Glutamatergic neuron (in vitro differentiated cells): ENCODE data around the gene MIA2. TPM values are rescaled to one million over a fixed set of nuclear protein-coding genes. Genes with fewer than 3 reads are reported as not detected.
"Not testable (repeated sequence)": the region's sequence is repeated elsewhere in the genome, so short reads cannot be mapped to it uniquely, and the experiment has no call there.

Experiments
- DNase-seq: peaks from one replicate; pipeline ENCODE4 v3.0.0; 2022
- H3K27ac Mint-ChIP-seq: one replicate; pipeline ENCODE4 v1.8.0; 2020; ENCODE audit warnings: mild to moderate bottlenecking, mixed read lengths, inconsistent platforms; ENCODE audit not compliant: unreplicated experiment
- H3K27me3 Mint-ChIP-seq: one replicate; pipeline ENCODE4 v1.8.0; 2020; ENCODE audit warnings: mild to moderate bottlenecking, moderate library complexity, mixed read lengths, inconsistent platforms; ENCODE audit not compliant: unreplicated experiment
- H3K36me3 Mint-ChIP-seq: one replicate; pipeline ENCODE4 v1.8.0; 2020; ENCODE audit warnings: mild to moderate bottlenecking, mixed read lengths, inconsistent platforms; ENCODE audit not compliant: unreplicated experiment
- H3K4me1 Mint-ChIP-seq: one replicate; pipeline ENCODE4 v1.8.0; 2020; ENCODE audit warnings: mild to moderate bottlenecking, low read depth, mixed read lengths, inconsistent platforms; ENCODE audit not compliant: unreplicated experiment
- H3K4me3 Mint-ChIP-seq: one replicate; pipeline ENCODE4 v1.8.0; 2020; ENCODE audit warnings: mild to moderate bottlenecking, mixed read lengths, inconsistent platforms; ENCODE audit not compliant: unreplicated experiment
- H3K9me3 Mint-ChIP-seq: one replicate; pipeline ENCODE4 v1.8.0; 2020; ENCODE audit warnings: mild to moderate bottlenecking, moderate library complexity, mixed read lengths, inconsistent platforms; ENCODE audit not compliant: unreplicated experiment
- total RNA-seq: library from RNA; stranded (reverse); fragmentation: NEBNext Ultra II Directional; extraction: Animal tissue kit (Norgen Biotek cat#: 25700); gene quantifications from one replicate; pipeline ENCODE4 v1.2.1, GENCODE V29; 2021; ENCODE audit not compliant: unreplicated experiment
- TF ChIP-seq, protein P1 (sequence below): fragments of 200-600 bp; sonication (generic); IDR thresholded peaks from one replicate; pipeline ENCODE4 v1.5.0; 2021; ENCODE audit not compliant: partially characterized antibody, unreplicated experiment

MIA2 gene
- total RNA-seq, 1 donor from 2014 or later = 9.7 TPM

DNA sequence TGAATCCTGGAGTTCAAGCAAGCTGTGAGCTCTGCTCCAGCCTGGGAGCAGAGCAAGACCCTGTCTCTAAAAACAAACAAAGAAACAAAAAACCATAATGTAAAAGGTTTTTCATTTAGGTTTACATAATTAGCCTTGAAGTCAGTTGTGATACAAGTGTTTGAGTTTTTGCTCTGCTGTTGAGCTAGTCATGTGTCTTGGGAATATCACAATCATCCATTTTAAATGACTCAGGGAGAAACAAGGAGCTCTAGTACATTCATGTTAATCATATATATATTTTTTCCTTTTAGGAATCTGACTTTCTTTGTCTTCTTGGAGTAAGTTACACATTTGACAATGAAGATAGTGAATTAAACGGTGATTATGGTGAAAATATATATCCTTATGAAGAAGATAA, 12.9 kb downstream of the MIA2 start:
- H3K9me3 Mint-ChIP-seq = no peaks in the 10 kb centered on the region
- DNase-seq = no peak
- TF ChIP-seq, protein P1, sequence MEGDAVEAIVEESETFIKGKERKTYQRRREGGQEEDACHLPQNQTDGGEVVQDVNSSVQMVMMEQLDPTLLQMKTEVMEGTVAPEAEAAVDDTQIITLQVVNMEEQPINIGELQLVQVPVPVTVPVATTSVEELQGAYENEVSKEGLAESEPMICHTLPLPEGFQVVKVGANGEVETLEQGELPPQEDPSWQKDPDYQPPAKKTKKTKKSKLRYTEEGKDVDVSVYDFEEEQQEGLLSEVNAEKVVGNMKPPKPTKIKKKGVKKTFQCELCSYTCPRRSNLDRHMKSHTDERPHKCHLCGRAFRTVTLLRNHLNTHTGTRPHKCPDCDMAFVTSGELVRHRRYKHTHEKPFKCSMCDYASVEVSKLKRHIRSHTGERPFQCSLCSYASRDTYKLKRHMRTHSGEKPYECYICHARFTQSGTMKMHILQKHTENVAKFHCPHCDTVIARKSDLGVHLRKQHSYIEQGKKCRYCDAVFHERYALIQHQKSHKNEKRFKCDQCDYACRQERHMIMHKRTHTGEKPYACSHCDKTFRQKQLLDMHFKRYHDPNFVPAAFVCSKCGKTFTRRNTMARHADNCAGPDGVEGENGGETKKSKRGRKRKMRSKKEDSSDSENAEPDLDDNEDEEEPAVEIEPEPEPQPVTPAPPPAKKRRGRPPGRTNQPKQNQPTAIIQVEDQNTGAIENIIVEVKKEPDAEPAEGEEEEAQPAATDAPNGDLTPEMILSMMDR = no peak
- H3K36me3 Mint-ChIP-seq = no peaks in the 10 kb centered on the region
- no peak overlapping the region for H3K4me3 Mint-ChIP-seq
- no peaks in the 10 kb centered on the region for H3K4me1 Mint-ChIP-seq
- H3K27ac Mint-ChIP-seq = no peak overlapping the region
- no peaks in the 10 kb centered on the region for H3K27me3 Mint-ChIP-seq

DNA sequence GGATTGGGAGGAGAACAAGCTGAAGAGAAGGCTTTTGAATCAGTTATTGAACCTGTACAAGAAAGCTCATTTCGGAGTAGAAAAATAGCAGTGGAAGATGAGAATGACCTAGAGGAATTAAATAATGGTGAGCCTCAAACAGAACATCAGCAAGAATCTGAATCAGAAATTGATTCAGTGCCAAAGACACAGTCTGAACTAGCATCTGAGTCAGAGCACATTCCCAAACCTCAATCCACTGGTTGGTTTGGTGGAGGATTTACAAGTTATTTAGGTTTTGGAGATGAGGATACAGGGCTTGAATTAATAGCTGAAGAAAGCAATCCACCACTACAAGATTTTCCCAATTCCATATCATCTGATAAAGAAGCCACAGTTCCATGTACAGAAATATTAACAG, 13.5 kb downstream of the MIA2 start:
- Mint-ChIP-seq H3K4me3 (no peak overlapping the region), H3K27ac (no peak overlapping the region), H3K4me1 (no peaks in the 10 kb centered on the region), H3K36me3 (no peaks in the 10 kb centered on the region), H3K27me3 (no peaks in the 10 kb centered on the region), H3K9me3 (no peaks in the 10 kb centered on the region)
- no peak for DNase-seq
- TF ChIP-seq, protein P1 = no peak

DNA sequence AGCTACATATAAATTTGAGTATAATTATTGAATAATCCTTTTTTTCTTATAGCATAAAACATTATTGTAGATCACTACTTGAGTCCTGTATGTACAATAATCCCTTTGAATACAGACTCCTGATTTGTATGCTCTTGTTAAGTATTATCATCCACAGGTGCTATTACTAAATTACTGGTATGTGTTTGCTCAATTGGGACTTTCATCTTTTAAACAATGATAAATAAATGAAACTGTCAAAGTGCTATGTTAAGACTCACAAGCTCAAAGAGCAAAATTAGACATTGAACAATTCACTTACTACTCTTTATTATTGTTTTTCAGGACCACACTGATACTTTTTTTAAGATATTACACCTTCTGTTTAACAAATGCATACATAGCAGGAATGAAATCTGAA, 17.8 kb downstream of the MIA2 start:
- no peaks in the 10 kb centered on the region for H3K4me1 Mint-ChIP-seq
- no peak overlapping the region for H3K27ac Mint-ChIP-seq
- H3K4me3 Mint-ChIP-seq = no peak overlapping the region
- H3K27me3 Mint-ChIP-seq = no peaks in the 10 kb centered on the region
- H3K9me3 Mint-ChIP-seq = no peaks in the 10 kb centered on the region
- no peaks in the 10 kb centered on the region for H3K36me3 Mint-ChIP-seq
- no peak for DNase-seq
- TF ChIP-seq, protein P1 = no peak

DNA sequence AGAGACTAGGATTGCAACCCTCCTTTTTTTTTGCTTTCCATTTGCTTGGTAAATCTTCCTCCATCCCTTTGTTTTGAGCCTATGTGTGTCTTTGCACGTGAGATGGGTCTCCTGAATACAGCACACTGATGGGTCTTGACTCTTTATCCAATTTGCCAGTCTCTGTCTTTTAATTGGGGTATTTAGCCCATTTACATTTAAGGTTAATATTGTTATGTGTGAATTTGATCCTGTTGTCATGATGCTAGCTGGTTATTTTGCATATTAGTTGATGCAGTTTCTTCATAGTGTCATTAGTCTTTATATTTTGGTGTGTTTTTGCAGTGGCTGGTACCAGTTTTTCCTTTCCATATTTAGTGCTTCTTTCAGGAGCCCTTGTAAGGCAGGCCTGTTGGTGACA, 23.7 kb downstream of the MIA2 start:
- not testable (repeated sequence) for DNase-seq, H3K36me3 Mint-ChIP-seq, H3K4me3 Mint-ChIP-seq, H3K9me3 Mint-ChIP-seq, H3K27me3 Mint-ChIP-seq, H3K27ac Mint-ChIP-seq, H3K4me1 Mint-ChIP-seq

DNA sequence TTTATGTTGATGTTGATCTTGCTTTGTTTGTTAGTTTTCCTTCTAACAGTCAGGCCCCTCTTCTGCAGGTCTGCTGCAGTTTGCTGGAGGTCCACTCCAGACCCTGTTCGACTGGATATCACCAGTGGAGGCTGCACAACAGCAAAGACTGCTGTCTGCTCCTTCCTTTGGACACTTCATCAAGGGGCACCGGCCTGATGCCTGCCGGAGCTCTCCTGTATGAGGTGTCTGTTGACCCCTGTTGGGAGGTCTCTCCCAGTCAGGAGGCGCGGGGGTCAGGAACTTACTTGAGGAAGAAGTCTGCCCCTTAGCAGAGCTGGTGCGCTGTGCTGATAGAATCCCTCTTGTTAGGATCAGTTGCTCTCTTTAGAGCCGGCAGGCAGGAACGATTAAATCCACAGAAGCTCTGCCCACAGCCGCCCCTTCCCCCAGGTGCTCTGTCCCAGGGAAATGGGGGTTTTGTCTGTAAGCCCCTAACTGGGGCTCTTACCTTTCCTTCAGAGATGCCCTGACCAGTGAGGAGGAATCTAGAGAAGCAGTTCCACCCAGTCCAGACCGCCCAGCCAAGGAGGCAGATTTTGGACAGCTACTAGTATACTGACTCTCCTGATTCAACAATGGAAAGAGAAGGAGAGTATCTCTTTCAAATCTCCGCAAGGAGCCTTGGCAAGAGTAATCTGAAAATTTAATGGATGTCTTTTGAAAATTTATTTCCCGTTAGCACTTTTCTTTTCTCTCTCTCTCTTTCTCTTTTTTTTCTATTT, 25.2 kb downstream of the MIA2 start:
- Mint-ChIP-seq H3K4me3 (no peak overlapping the region), H3K27me3 (no peaks in the 10 kb centered on the region), H3K27ac (no peak overlapping the region), H3K36me3 (no peaks in the 10 kb centered on the region), H3K9me3 (peaks cover 2% of the 10 kb centered on the region), H3K4me1 (no peaks in the 10 kb centered on the region)
- TF ChIP-seq, protein P1 = no peak
- no peak for DNase-seq

DNA sequence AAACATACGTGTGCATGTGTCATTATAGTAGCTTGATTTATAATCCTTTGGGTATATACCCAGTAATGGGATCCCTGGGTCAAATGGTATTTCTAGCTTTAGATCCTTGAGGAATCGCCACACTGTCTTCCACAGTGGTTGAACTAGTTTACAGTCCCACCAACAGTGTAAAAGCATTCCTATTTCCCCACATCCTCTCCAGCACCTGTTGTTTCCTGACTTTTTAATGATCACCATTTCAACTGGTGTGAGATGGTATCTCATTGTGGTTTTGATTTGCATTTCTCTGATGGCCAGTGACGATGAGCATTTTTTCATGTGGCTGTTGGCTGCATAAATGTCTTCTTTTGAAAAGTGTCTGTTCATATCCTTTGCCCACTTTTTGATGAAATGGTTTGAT, 26.4 kb downstream of the MIA2 start:
- not testable (repeated sequence) for H3K27me3 Mint-ChIP-seq, DNase-seq, H3K9me3 Mint-ChIP-seq, H3K36me3 Mint-ChIP-seq, H3K4me1 Mint-ChIP-seq, H3K27ac Mint-ChIP-seq, H3K4me3 Mint-ChIP-seq

DNA sequence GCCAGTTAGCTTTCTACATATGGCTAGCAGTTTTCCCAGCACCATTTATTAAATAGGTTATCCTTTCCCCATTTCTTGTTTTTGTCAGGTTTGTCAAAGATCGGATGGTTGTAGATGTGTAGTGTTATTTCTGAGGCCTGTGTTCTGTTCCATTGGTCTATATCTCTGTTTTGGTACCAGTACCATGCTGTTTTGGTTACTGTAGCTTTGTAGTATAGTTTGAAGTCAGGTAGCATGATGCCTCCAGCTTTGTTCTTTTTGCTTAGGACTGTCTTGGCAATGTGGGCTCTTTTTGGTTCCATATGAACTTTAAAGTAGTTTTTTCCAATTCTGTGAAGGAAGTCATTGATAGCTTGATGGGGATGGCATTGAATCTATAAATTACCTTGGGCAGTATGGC, 28.5 kb downstream of the MIA2 start:
- not testable (repeated sequence) for DNase-seq, H3K9me3 Mint-ChIP-seq, H3K36me3 Mint-ChIP-seq, H3K4me3 Mint-ChIP-seq, H3K27me3 Mint-ChIP-seq, H3K4me1 Mint-ChIP-seq, H3K27ac Mint-ChIP-seq
